Measurements from ENCODE around the gene THAP3.

GRCh38 chr1:6597777-6598131 is 26.9 kb upstream of the THAP3 start:
- no peak for TF ChIP-seq CTCF (conservative IDR thresholded peaks at IDR 0.05; ENCODE audit: low read length)
- no peak for TF ChIP-seq EZH2phosphoT487 (IDR thresholded peaks at IDR 0.05; ENCODE audit: borderline replicate concordance)
